Smooth muscle cell (in vitro differentiated cells): ENCODE data around the gene KDM5A. TPM values are rescaled to one million over a fixed set of nuclear protein-coding genes. Genes with fewer than 3 reads are reported as not detected.
"Not testable (repeated sequence)": the region's sequence is repeated elsewhere in the genome, so short reads cannot be mapped to it uniquely, and the experiment has no call there.

Experiments
- DNase-seq: peaks from one replicate; lab custom pipeline; 2025; ENCODE audit not compliant: unreplicated experiment; lab: John Stamatoyannopoulos, UW
- H2AFZ ChIP-seq: fragments of 200-600 bp; sonication (generic); 2 replicates; pipeline ENCODE4 v1.6.0; 2016; ENCODE audit warnings: antibody characterized with exemption, low read depth, mild to moderate bottlenecking
- H3F3A ChIP-seq: fragments of 200-600 bp; sonication (generic); 2 replicates; pipeline ENCODE4 v1.6.0; 2017; ENCODE audit warnings: antibody characterized with exemption, low read depth
- H3K27ac ChIP-seq: fragments of 200-600 bp; sonication (generic); 2 replicates; pipeline ENCODE4 v1.5.1; 2016; ENCODE audit warnings: low read depth, mild to moderate bottlenecking
- H3K27me3 ChIP-seq: fragments of 200-600 bp; sonication (generic); 2 replicates; pipeline ENCODE4 v1.6.1; 2016; ENCODE audit warnings: low read depth, mild to moderate bottlenecking
- H3K36me3 ChIP-seq: fragments of 200-600 bp; sonication (generic); 2 replicates; pipeline ENCODE4 v1.5.1; 2016; ENCODE audit warnings: low read depth
- H3K4me1 ChIP-seq: fragments of 200-600 bp; sonication (generic); 2 replicates; pipeline ENCODE4 v1.5.1; 2016; ENCODE audit warnings: low read depth
- H3K4me2 ChIP-seq: fragments of 200-600 bp; sonication (generic); 2 replicates; pipeline ENCODE4 v1.6.0; 2016; ENCODE audit warnings: mild to moderate bottlenecking
- H3K4me3 ChIP-seq: fragments of 200-600 bp; sonication (generic); 2 replicates; pipeline ENCODE4 v1.5.1; 2016; ENCODE audit warnings: mild to moderate bottlenecking
- H3K79me2 ChIP-seq: fragments of 200-600 bp; sonication (generic); 2 replicates; pipeline ENCODE4 v1.6.0; 2016; ENCODE audit warnings: low read depth, mild to moderate bottlenecking
- H3K9ac ChIP-seq: fragments of 200-600 bp; sonication (generic); 2 replicates; pipeline ENCODE4 v1.6.0; 2016; ENCODE audit warnings: low read depth
- H3K9me3 ChIP-seq: fragments of 200-600 bp; sonication (generic); replicated peaks from 2 replicates; pipeline ENCODE4 v1.5.1; 2016; ENCODE audit warnings: low read depth
- H4K20me1 ChIP-seq: fragments of 200-600 bp; sonication (generic); 2 replicates; pipeline ENCODE4 v1.6.0; 2016; ENCODE audit warnings: low read depth
- WGBS: methylation state at CpG from one replicate; pipeline ENCODE4 v1.1.7; 2016; ENCODE audit warnings: low lambda C conversion rate; 5-methylcytosine and 5-hydroxymethylcytosine counted together
- polyA plus RNA-seq: library from polyadenylated mRNA; unstranded; fragments of >200 nt; fragmentation: Nextera tagmentation; extraction: Ambion mirVana; gene quantifications from 2 replicates; pipeline ENCODE4 v1.2.1, GENCODE V29; 2016
- total RNA-seq: library from RNA; depleted of rRNA; stranded (reverse); fragments of >200 nt; gene quantifications from 2 replicates; pipeline ENCODE4 v1.2.3, GENCODE V29; 2014
- TF ChIP-seq, protein P1 (sequence below): fragments of 200-600 bp; sonication (generic); IDR thresholded peaks from 2 replicates; pipeline ENCODE4 v1.5.1; 2017; ENCODE audit warnings: borderline replicate concordance, mild to moderate bottlenecking, antibody characterized with exemption; ENCODE audit not compliant: insufficient read depth, poor library complexity, severe bottlenecking

KDM5A gene
- total and polyA plus RNA-seq, 2 experiments from 2014 or later, result 30.5 to 87.2 TPM

DNA sequence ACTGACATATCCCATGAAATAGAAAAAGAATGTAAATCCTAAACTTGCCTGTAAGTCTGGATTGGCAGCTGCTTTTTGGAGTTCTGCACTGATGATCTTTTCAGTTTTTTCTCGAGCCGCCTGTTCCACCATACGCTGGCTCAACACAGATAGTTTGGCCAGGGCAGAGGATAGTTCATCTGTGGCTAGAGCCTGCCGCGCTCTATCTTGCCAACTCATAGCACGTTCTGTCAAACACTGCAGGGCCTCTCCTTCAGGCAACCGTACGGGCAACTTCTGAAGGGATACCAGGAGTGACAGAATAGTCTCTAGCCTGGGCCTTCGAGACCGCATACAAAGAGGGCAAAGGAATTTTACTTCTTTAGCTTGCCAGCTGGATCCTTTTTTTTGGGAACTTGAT is 81.7 kb downstream of the KDM5A start:
- Histone ChIP-seq H3K36me3 (peaks cover 65% of the 10 kb centered on the region), H3K4me3 (no peak overlapping the region), H3K4me2 (no peak overlapping the region), H3K27ac (no peak overlapping the region), H3K79me2 (peaks cover 27% of the 10 kb centered on the region), H3K9me3 (no peaks in the 10 kb centered on the region), H3F3A (peaks cover 8% of the 10 kb centered on the region), H3K4me1 (no peaks in the 10 kb centered on the region), H4K20me1 (peaks cover 24% of the 10 kb centered on the region), H3K27me3 (no peaks in the 10 kb centered on the region), H3K9ac (no peak overlapping the region), H2AFZ (no peak overlapping the region)
- WGBS, result 97% methylated on average over 10 of the region's 10 CpGs
- no peak for DNase-seq
- TF ChIP-seq, protein P1, sequence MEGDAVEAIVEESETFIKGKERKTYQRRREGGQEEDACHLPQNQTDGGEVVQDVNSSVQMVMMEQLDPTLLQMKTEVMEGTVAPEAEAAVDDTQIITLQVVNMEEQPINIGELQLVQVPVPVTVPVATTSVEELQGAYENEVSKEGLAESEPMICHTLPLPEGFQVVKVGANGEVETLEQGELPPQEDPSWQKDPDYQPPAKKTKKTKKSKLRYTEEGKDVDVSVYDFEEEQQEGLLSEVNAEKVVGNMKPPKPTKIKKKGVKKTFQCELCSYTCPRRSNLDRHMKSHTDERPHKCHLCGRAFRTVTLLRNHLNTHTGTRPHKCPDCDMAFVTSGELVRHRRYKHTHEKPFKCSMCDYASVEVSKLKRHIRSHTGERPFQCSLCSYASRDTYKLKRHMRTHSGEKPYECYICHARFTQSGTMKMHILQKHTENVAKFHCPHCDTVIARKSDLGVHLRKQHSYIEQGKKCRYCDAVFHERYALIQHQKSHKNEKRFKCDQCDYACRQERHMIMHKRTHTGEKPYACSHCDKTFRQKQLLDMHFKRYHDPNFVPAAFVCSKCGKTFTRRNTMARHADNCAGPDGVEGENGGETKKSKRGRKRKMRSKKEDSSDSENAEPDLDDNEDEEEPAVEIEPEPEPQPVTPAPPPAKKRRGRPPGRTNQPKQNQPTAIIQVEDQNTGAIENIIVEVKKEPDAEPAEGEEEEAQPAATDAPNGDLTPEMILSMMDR, result no peak

DNA sequence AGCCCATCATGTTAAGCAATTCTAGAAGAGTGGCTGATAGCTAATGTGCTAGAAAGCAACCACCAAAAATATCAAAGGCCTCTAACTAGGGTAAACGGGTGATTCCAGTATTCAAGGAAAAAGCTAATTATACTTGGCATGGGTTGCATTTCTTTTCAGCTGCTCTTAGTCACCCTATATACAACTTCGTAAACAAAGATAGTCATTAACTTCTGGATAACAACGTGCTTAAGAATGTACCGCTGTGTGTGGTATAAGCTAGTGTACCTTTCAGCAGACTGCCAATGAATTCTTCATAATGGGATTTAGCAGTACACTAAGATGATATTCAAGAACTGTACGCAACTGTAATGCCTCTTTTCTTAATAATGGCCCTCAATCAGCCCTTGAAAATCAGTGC is 84.3 kb downstream of the KDM5A start:
- TF ChIP-seq, protein P1, result no peak
- Histone ChIP-seq H3K27me3 (no peaks in the 10 kb centered on the region), H3K9ac (no peak overlapping the region), H3K4me3 (no peak overlapping the region), H3K4me2 (no peak overlapping the region), H3K36me3 (peaks cover 64% of the 10 kb centered on the region), H4K20me1 (peaks cover 40% of the 10 kb centered on the region), H3K79me2 (peaks cover 48% of the 10 kb centered on the region), H3F3A (peaks cover 6% of the 10 kb centered on the region), H2AFZ (no peak overlapping the region), H3K4me1 (no peaks in the 10 kb centered on the region), H3K9me3 (no peaks in the 10 kb centered on the region), H3K27ac (no peak overlapping the region)
- DNase-seq, result no peak
- 72% methylated on average over 5 of the region's 5 CpGs for WGBS

DNA sequence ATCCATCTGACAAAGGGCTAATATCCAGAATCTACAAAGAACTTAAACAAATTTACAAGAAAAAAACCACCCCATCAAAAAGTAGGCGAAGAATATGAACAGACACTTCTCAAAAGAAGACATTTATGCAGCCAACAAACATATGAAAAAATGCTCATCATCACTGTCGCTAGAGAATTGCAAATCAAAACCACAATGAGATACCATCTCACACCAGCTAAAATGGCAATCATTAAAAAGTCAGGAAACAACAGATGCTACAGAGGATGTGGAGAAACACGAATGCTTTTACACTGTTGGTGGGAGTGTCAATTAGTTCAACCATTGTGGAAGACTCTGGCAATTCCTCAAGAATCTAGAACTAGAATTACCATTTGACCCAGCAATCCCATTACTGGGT is 86.4 kb downstream of the KDM5A start:
- H3F3A ChIP-seq, H3K9ac ChIP-seq, DNase-seq, H3K9me3 ChIP-seq, H3K4me2 ChIP-seq, H3K4me1 ChIP-seq, H3K4me3 ChIP-seq, H2AFZ ChIP-seq, H3K27me3 ChIP-seq, H3K27ac ChIP-seq: not testable (repeated sequence)
- H3K36me3 ChIP-seq, result peaks cover 55% of the 10 kb centered on the region
- 95% methylated on average over 3 of the region's 3 CpGs for WGBS
- H4K20me1 ChIP-seq, result peaks cover 50% of the 10 kb centered on the region
- peaks cover 48% of the 10 kb centered on the region for H3K79me2 ChIP-seq

DNA sequence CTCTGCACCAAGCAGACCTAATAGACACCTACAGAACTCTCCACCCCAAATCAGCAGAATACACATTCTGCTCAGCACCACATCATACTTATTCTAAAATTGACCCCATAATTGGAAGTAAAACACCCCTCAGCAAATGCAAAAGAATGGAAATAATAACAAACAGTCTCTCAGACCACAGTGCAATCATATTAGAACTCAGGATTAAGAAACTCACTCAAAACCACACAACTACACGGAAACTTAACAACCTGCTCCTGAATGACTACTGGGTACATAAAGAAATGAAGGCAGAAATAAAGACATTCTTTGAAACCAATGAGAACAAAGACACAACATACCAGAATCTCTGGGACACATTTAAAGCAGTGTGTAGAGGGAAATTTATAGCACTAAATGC is 89.0 kb downstream of the KDM5A start:
- H3K4me2 ChIP-seq, DNase-seq, H3F3A ChIP-seq, H3K27ac ChIP-seq, H3K4me1 ChIP-seq, H2AFZ ChIP-seq, H3K9ac ChIP-seq, H3K27me3 ChIP-seq, H3K9me3 ChIP-seq, H3K4me3 ChIP-seq: not testable (repeated sequence)
- peaks cover 46% of the 10 kb centered on the region for H3K36me3 ChIP-seq
- 100% methylated on average over 1 of the region's 1 CpG for WGBS
- H3K79me2 ChIP-seq, result peaks cover 53% of the 10 kb centered on the region
- H4K20me1 ChIP-seq, result peaks cover 53% of the 10 kb centered on the region

DNA sequence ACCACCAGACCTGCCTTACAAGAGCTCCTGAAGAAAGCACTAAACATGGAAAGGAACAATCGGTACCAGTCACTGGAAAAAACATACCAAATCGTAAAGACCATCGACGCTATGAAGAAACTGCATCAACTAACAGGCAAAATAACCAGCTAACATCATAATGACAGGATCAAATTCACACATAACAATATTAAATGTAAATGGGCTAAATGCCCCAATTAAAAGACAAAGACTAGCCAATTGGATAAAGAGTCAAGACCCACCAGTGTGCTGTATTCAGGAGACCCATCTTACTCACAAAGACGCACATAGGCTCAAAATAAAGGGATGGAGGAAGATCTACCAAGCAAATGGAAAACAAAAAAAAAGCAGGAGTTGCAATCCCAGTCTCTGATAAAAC is 89.6 kb downstream of the KDM5A start:
- H3K79me2 ChIP-seq, result peaks cover 46% of the 10 kb centered on the region
- H3F3A ChIP-seq, H2AFZ ChIP-seq, DNase-seq, H3K4me2 ChIP-seq, H3K4me1 ChIP-seq, H3K27me3 ChIP-seq, H3K9me3 ChIP-seq, H3K9ac ChIP-seq, H3K27ac ChIP-seq, H3K4me3 ChIP-seq: not testable (repeated sequence)
- H4K20me1 ChIP-seq, result peaks cover 49% of the 10 kb centered on the region
- WGBS, result 92% methylated on average over 5 of the region's 5 CpGs
- peaks cover 46% of the 10 kb centered on the region for H3K36me3 ChIP-seq

DNA sequence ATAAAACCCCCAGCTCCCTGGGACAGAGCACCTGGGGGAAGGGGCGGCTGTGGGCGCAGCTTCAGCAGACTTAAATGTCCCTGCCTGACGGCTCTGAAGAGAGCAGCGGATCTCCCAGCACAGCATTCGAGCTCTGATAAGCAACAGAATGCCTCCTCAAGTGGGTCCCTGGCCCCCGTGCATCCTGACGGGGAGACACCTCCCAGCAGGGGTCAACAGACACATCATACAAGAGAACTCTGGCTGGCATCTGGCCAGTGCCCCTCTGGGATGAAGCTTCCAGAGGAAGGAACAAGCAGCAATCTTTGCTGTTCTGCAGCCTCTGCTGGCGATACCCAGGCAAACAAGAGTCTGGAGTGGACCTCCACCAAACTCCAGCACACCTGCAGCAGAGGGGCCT is 91.1 kb downstream of the KDM5A start:
- peaks cover 42% of the 10 kb centered on the region for H3K36me3 ChIP-seq

More for the DNA sequence above, 91.1 kb downstream of the KDM5A start:
- H3K27ac ChIP-seq, H3K27me3 ChIP-seq, H3F3A ChIP-seq, H2AFZ ChIP-seq, H3K9ac ChIP-seq, H3K4me2 ChIP-seq, H3K4me1 ChIP-seq, DNase-seq, H3K4me3 ChIP-seq, H3K9me3 ChIP-seq: not testable (repeated sequence)
- Histone ChIP-seq H3K79me2 (peaks cover 33% of the 10 kb centered on the region), H4K20me1 (peaks cover 39% of the 10 kb centered on the region)
- 95% methylated on average over 8 of the region's 8 CpGs for WGBS
